ENCODE measurements around the gene OXLD1. TPM values are rescaled to one million over a fixed set of nuclear protein-coding genes. Genes with fewer than 3 reads are reported as not detected.

The OXLD1 gene
- total RNA-seq, 1 donor from 2014 or later: 12.4 TPM

GRCh38 chr17:81703747-81704654, 37.6 kb upstream of the OXLD1 start:
- no peak for DNase-seq
- intact Hi-C loops (cut with micrococcal nuclease): no loop called here
- peak; percentile 22 for ATAC-seq

- ATAC-seq (peak; percentile 93), DNase-seq (peak; percentile 96)
- intact Hi-C loops (cut with micrococcal nuclease): no loop called here
Observed at GRCh38 chr17:81702934-81703746, 36.7 kb upstream of the OXLD1 start, which contains the start of gene MRPL12. Gene MRPL12, plus strand, starts transcription at chr17:81703367. Its CDS starts 135 bp downstream, at chr17:81703502.

- intact Hi-C loops (cut with micrococcal nuclease): no loop called here
- ATAC-seq (no peak), DNase-seq (no peak)
Observed at GRCh38 chr17:81701288-81702071, 35.1 kb upstream of the OXLD1 start.

- ATAC-seq: no peak
- intact Hi-C loops (cut with micrococcal nuclease): no loop called here
- no peak for DNase-seq
Observed at GRCh38 chr17:81700353-81701287, 34.2 kb upstream of the OXLD1 start.

- intact Hi-C loops (cut with micrococcal nuclease): no loop called here
- ATAC-seq (peak; percentile 64), DNase-seq (peak; percentile 38)
Observed at GRCh38 chr17:81697261-81698044, 31.0 kb upstream of the OXLD1 start.

- DNase-seq (peak; percentile 47), ATAC-seq (no peak)
- intact Hi-C loops (cut with micrococcal nuclease): no loop called here
Observed at GRCh38 chr17:81696218-81696941, 30.0 kb upstream of the OXLD1 start.

GRCh38 chr17:81695801-81696200, 29.4 kb upstream of the OXLD1 start:
- peak; percentile 26 for DNase-seq
- no peak for ATAC-seq
- intact Hi-C loops (cut with micrococcal nuclease): no loop called here

- intact Hi-C loops (cut with micrococcal nuclease): no loop called here
- DNase-seq: no peak
- ATAC-seq: no peak
Observed at GRCh38 chr17:81695211-81695610, 28.8 kb upstream of the OXLD1 start.

GRCh38 chr17:81694810-81695209, 28.4 kb upstream of the OXLD1 start:
- DNase-seq (no peak), ATAC-seq (no peak)
- intact Hi-C loops (cut with micrococcal nuclease): no loop called here

GRCh38 chr17:81693509-81694210, 27.3 kb upstream of the OXLD1 start:
- intact Hi-C loops (cut with micrococcal nuclease): no loop called here
- ATAC-seq (no peak), DNase-seq (peak; percentile 28)

- ATAC-seq: no peak
- no peak for DNase-seq
- intact Hi-C loops (cut with micrococcal nuclease): no loop called here
Observed at GRCh38 chr17:81691608-81692007, 25.2 kb upstream of the OXLD1 start.

- intact Hi-C loops (cut with micrococcal nuclease): no loop called here
- ATAC-seq: no peak
- no peak for DNase-seq
Observed at GRCh38 chr17:81691196-81691595, 24.8 kb upstream of the OXLD1 start.

- intact Hi-C loops (cut with micrococcal nuclease): no loop called here
- no peak for DNase-seq
- ATAC-seq: no peak
Observed at GRCh38 chr17:81690549-81690948, 24.1 kb upstream of the OXLD1 start.

- intact Hi-C loops (cut with micrococcal nuclease): no loop called here
- no peak for ATAC-seq
- no peak for DNase-seq
Observed at GRCh38 chr17:81690066-81690465, 23.7 kb upstream of the OXLD1 start.

- DNase-seq (no peak), ATAC-seq (no peak)
- intact Hi-C loops (cut with micrococcal nuclease): no loop called here
Observed at GRCh38 chr17:81688616-81689015, 22.2 kb upstream of the OXLD1 start.

- intact Hi-C loops (cut with micrococcal nuclease): no loop called here
- DNase-seq (no peak), ATAC-seq (no peak)
Observed at GRCh38 chr17:81687770-81688541, 21.6 kb upstream of the OXLD1 start.
